NT2/D1 (cell line): Measurements from ENCODE around the gene FAM53B.
"Not testable (repeated sequence)": the region's sequence is repeated elsewhere in the genome, so short reads cannot be mapped to it uniquely, and the experiment has no call there.

Experiments used
- SUZ12 ChIP-seq: IDR thresholded peaks from 2 replicates; pipeline ENCODE4 v1.6.1; 2011; ENCODE audit not compliant: insufficient read length, insufficient read depth; ENCODE audit errors: extremely low read depth
- YY1 ChIP-seq: IDR thresholded peaks from 2 replicates; pipeline ENCODE4 v1.6.1; 2011; ENCODE audit not compliant: insufficient read length, insufficient read depth

- not testable (repeated sequence) for TF ChIP-seq YY1, SUZ12
Observed at GRCh38 chr10:124782900-124783299, 38.7 kb upstream of the FAM53B start.
